CD14-positive monocyte (primary cell): Measurements from ENCODE around the gene PCCA. TPM values are rescaled to one million over a fixed set of nuclear protein-coding genes. Genes with fewer than 3 reads are reported as not detected.
"Not testable (repeated sequence)": the region's sequence is repeated elsewhere in the genome, so short reads cannot be mapped to it uniquely, and the experiment has no call there.

Source experiments
- DNase-seq, 3 donors: peaks; one replicate each; pipeline ENCODE4 v3.0.0-alpha.2; 2011 to 2022
- H2AFZ ChIP-seq: 2 replicates; pipeline ENCODE4 v1.6.0; 2012; ENCODE audit warnings: mild to moderate bottlenecking, low read depth, low read length, inconsistent platforms; ENCODE audit not compliant: insufficient read depth, poor library complexity, severe bottlenecking
- H3K27ac ChIP-seq, 2 donors: 1 replicate in 1 of 2; 2 replicates in 1 of 2; pipeline ENCODE4 v1.5.1; 2012 to 2013; ENCODE audit warnings: low read length in 2 of 2, control low read depth in 1 of 2, inconsistent platforms in 1 of 2, low read depth in 1 of 2, mild to moderate bottlenecking in 1 of 2
- H3K27me3 ChIP-seq, 2 donors: one replicate each; pipeline versions ENCODE4 v1.6.0 to v1.6.1; 2011 to 2013; ENCODE audit warnings: low read length in 2 of 2; ENCODE audit not compliant: control insufficient read depth in 2 of 2, insufficient read depth in 2 of 2
- H3K36me3 ChIP-seq, 2 donors: replicated peaks in 1 of 2; 1 replicate in 1 of 2; 2 replicates in 1 of 2; pipeline versions ENCODE4 v1.5.1 to v1.6.1; 2012 to 2013; ENCODE audit warnings: low read length in 2 of 2, control low read depth in 1 of 2, inconsistent platforms in 1 of 2, mild to moderate bottlenecking in 1 of 2; ENCODE audit not compliant: insufficient read depth in 2 of 2, control insufficient read depth in 1 of 2
- H3K4me1 ChIP-seq, 2 donors: 1 replicate in 1 of 2; 2 replicates in 1 of 2; pipeline versions ENCODE4 v1.5.1 to v1.6.1; 2012 to 2013; ENCODE audit warnings: low read length in 2 of 2, control low read depth in 1 of 2, inconsistent platforms in 1 of 2, mild to moderate bottlenecking in 1 of 2, moderate library complexity in 1 of 2; ENCODE audit not compliant: insufficient read depth in 2 of 2, control insufficient read depth in 1 of 2
- H3K4me2 ChIP-seq: replicated peaks from 2 replicates; pipeline ENCODE3; 2012; ENCODE audit warnings: low read length, moderate library complexity, mild to moderate bottlenecking; ENCODE audit not compliant: poor library complexity, severe bottlenecking; ENCODE audit errors: extremely low read depth
- H3K4me3 ChIP-seq, 3 experiments: fragments of 200-600 bp in 1 of 3; sonication (generic) in 1 of 3; replicated peaks in 1 of 3; 1 replicate in 2 of 3; 2 replicates in 1 of 3; pipeline ENCODE4 v1.5.1; 2011 to 2013; ENCODE audit warnings: low read length in 3 of 3, mild to moderate bottlenecking in 3 of 3, control low read depth in 2 of 3, low read depth in 2 of 3, inconsistent platforms in 1 of 3, moderate library complexity in 1 of 3
- H3K79me2 ChIP-seq: 2 replicates; pipeline ENCODE4 v1.6.0; 2012; ENCODE audit warnings: mild to moderate bottlenecking, control low read depth, inconsistent platforms, low read length, moderate library complexity; ENCODE audit not compliant: insufficient read depth
- H3K9ac ChIP-seq: 2 replicates; pipeline ENCODE4 v1.6.0; 2017; ENCODE audit warnings: low read length, mild to moderate bottlenecking; ENCODE audit not compliant: insufficient read depth, poor library complexity, severe bottlenecking
- H3K9me3 ChIP-seq, 2 donors: replicated peaks in 1 of 2; 1 replicate in 1 of 2; 2 replicates in 1 of 2; pipeline versions ENCODE4 v1.5.1 to v1.6.1; 2012 to 2013; ENCODE audit warnings: low read length in 2 of 2, control low read depth in 1 of 2; ENCODE audit not compliant: control insufficient read depth in 1 of 2, insufficient read depth in 1 of 2
- H4K20me1 ChIP-seq: 2 replicates; pipeline ENCODE4 v1.6.0; 2012; ENCODE audit warnings: mild to moderate bottlenecking, low read length, control low read depth, moderate library complexity; ENCODE audit not compliant: insufficient read depth
- H3K27ac Mint-ChIP-seq, 7 donors: one replicate each; pipeline ENCODE4 v1.8.0; 2020; ENCODE audit warnings: mild to moderate bottlenecking in 7 of 7, mixed read lengths in 7 of 7, moderate library complexity in 6 of 7, inconsistent platforms in 2 of 7
- H3K27me3 Mint-ChIP-seq, 3 donors: one replicate each; pipeline ENCODE4 v1.8.0; 2021 to 2022; ENCODE audit warnings: low read depth in 3 of 3, mild to moderate bottlenecking in 3 of 3, mixed read lengths in 3 of 3, moderate library complexity in 3 of 3, inconsistent platforms in 1 of 3
- H3K36me3 Mint-ChIP-seq, 2 donors: one replicate each; pipeline ENCODE4 v1.8.0; 2020; ENCODE audit warnings: mixed read lengths in 2 of 2, inconsistent platforms in 1 of 2, mild to moderate bottlenecking in 1 of 2
- H3K4me1 Mint-ChIP-seq: one replicate; pipeline ENCODE4 v1.8.0; 2020; ENCODE audit warnings: mild to moderate bottlenecking, mixed read lengths
- H3K4me3 Mint-ChIP-seq, 2 donors: one replicate each; pipeline ENCODE4 v1.8.0; 2020; ENCODE audit warnings: mild to moderate bottlenecking in 2 of 2, mixed read lengths in 2 of 2, moderate library complexity in 1 of 2
- H3K9me3 Mint-ChIP-seq, 7 donors: one replicate each; pipeline ENCODE4 v1.8.0; 2020 to 2022; ENCODE audit warnings: mixed read lengths in 7 of 7, mild to moderate bottlenecking in 6 of 7, moderate library complexity in 6 of 7, inconsistent platforms in 2 of 7
- WGBS: methylation state at CpG from one replicate; pipeline ENCODE4 v1.1.5; 2013; ENCODE audit warnings: missing lambda C conversion rate; ENCODE audit not compliant: insufficient coverage; 5-methylcytosine and 5-hydroxymethylcytosine counted together
- intact Hi-C, 2 donors: fragments of 100-400 bp; cut with micrococcal nuclease; formaldehyde crosslinking; loops; one replicate each; pipeline versions ENCODE4 v1.15.0 to v1.15.1; 2023
- polyA plus RNA-seq, 3 donors: library from polyadenylated mRNA; depleted of rRNA in 1 of 3; unstranded in 2 of 3; stranded (reverse) in 1 of 3; fragments of 300-500 nt in 2 of 3; fragments of >200 nt in 1 of 3; fragmentation: Illumina TruSeq in 2 of 3; gene quantifications; 1 replicate in 2 of 3; 2 replicates in 1 of 3; pipeline ENCODE4 v1.2.3, GENCODE V29; 2012 to 2021
- TF ChIP-seq, protein P1 (sequence below): fragments of 200-600 bp; IDR thresholded peaks from one replicate; pipeline ENCODE4 v1.8.0; 2022; ENCODE audit warnings: antibody characterized with exemption, mild to moderate bottlenecking

The PCCA gene
- polyA plus RNA-seq, 3 donors: 4.4 to 13.5 (median 11.9) TPM

DNA sequence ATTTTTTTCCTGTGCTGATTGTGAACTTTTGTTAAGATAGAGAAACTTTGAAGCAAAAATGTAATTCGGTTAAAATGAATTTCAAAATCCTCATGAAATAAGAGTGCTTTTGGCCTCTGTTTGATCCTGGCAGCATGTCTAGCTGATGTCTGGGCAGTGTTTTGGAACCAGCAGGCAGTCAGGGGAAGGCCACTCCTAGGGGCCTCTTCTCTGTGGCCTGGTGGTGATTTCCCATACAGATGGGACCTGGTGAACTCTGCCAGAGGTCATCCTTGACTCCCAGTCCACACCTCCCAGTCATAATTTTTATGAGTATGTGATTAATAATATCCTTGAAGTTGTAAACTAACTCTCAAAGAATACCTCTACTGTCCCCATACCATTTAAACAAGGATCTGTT lies 226.6 kb downstream of the PCCA start:
- Histone ChIP-seq H3K4me3 (no peak overlapping the region), H3K4me1 (no peaks in the 10 kb centered on the region), H2AFZ (no peak overlapping the region), H3K9ac (no peak overlapping the region), H3K36me3 (no peaks in the 10 kb centered on the region), H3K27me3 (no peaks in the 10 kb centered on the region), H3K27ac (no peak overlapping the region), H3K79me2 (no peaks in the 10 kb centered on the region), H3K4me2 (no peak overlapping the region), H4K20me1 (no peaks in the 10 kb centered on the region), H3K9me3 (no peaks in the 10 kb centered on the region)
- WGBS: no CpG with 5 or more reads among the region's 1 CpG
- H3K4me1 Mint-ChIP-seq: no peaks in the 10 kb centered on the region
- intact Hi-C loops: no loop called here
- TF ChIP-seq, protein P1, sequence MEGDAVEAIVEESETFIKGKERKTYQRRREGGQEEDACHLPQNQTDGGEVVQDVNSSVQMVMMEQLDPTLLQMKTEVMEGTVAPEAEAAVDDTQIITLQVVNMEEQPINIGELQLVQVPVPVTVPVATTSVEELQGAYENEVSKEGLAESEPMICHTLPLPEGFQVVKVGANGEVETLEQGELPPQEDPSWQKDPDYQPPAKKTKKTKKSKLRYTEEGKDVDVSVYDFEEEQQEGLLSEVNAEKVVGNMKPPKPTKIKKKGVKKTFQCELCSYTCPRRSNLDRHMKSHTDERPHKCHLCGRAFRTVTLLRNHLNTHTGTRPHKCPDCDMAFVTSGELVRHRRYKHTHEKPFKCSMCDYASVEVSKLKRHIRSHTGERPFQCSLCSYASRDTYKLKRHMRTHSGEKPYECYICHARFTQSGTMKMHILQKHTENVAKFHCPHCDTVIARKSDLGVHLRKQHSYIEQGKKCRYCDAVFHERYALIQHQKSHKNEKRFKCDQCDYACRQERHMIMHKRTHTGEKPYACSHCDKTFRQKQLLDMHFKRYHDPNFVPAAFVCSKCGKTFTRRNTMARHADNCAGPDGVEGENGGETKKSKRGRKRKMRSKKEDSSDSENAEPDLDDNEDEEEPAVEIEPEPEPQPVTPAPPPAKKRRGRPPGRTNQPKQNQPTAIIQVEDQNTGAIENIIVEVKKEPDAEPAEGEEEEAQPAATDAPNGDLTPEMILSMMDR: no peak
- H3K36me3 Mint-ChIP-seq: peaks cover 8 to 19% of the 10 kb centered on the region in 2 donors
- DNase-seq: no peak
- peaks cover 2 to 13% (median 10%) of the 10 kb centered on the region in 7 donors for H3K9me3 Mint-ChIP-seq
- no peak overlapping the region for H3K4me3 Mint-ChIP-seq
- H3K27ac Mint-ChIP-seq: no peak overlapping the region
- H3K27me3 Mint-ChIP-seq: no peaks in the 10 kb centered on the region

DNA sequence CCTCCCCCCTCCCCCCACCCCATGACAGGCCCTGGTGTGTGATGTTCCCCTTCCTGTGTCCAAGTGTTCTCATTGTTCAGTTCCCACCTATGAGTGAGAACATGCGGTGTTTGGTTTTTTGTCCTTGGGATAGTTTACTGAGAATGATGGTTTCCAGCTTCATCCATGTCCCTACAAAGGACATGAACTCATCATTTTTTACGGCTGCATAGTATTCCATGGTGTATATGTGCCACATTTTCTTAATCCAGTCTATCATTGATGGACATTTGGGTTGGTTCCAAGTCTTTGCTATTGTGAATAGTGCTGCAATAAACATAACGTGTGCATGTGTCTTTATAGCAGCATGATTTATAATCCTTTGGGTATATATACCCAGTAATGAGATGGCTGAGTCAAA lies 229.6 kb downstream of the PCCA start:
- H3K36me3 ChIP-seq, H3K9me3 Mint-ChIP-seq, H3K79me2 ChIP-seq, H3K4me3 ChIP-seq, H3K27ac ChIP-seq, H3K4me2 ChIP-seq, H3K4me1 Mint-ChIP-seq, H3K27ac Mint-ChIP-seq, H3K9ac ChIP-seq, H3K9me3 ChIP-seq, H2AFZ ChIP-seq, intact Hi-C loops, H3K27me3 Mint-ChIP-seq, H3K4me3 Mint-ChIP-seq, H3K4me1 ChIP-seq, H4K20me1 ChIP-seq, DNase-seq, H3K27me3 ChIP-seq: not testable (repeated sequence)
- no CpG with 5 or more reads among the region's 3 CpGs for WGBS
- peaks cover 15 to 17% of the 10 kb centered on the region in 2 donors for H3K36me3 Mint-ChIP-seq
